ENCODE data around the gene SNRNP70.

DNA sequence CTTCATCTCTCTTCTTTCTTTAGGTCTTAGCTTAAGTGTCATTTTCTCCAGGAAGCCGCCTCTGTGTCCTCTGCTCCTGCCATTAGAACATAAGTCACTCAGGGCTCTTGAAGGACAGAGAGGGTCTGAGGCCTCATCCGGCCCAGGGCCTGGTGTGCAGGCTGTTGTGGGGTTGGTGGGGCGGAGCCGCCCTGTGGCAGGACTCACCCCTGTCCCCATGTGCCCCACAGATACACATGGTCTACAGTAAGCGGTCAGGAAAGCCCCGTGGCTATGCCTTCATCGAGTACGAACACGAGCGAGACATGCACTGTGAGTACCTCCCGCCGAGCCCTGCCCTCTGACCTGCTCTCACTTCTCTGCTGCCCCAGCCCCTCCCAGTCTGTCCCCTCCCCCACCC, 15.9 kb downstream of the SNRNP70 start:
- TF ChIP-seq CTCF (IDR thresholded peaks at IDR 0.05; ENCODE audit: extremely low read depth in 1 of 2, insufficient read depth in 1 of 2, low read depth in 1 of 2, low read length in 2 of 2) = no peak
- TF ChIP-seq, protein P1, sequence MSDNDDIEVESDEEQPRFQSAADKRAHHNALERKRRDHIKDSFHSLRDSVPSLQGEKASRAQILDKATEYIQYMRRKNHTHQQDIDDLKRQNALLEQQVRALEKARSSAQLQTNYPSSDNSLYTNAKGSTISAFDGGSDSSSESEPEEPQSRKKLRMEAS (IDR thresholded peaks at IDR 0.05; ENCODE audit: insufficient read depth, insufficient read length) = no peak
- TF ChIP-seq JUN (IDR thresholded peaks at IDR 0.05; ENCODE audit: borderline replicate concordance, insufficient read depth, insufficient read length, low read depth) = no peak
- TF ChIP-seq POLR2A (IDR thresholded peaks at IDR 0.05; ENCODE audit: low read depth, low read length) = no peak
- TF ChIP-seq POLR2AphosphoS5 (IDR thresholded peaks at IDR 0.05; ENCODE audit: insufficient read depth, low read depth, low read length) = no peak
- TF ChIP-seq MYC (IDR thresholded peaks at IDR 0.05; ENCODE audit: low read depth, low read length) = no peak
- no peak for TF ChIP-seq EZH2 (IDR thresholded peaks at IDR 0.05; ENCODE audit: borderline replicate concordance, low read depth, low read length, severe bottlenecking)
